Measurements from ENCODE around the gene CREB5.
"Not testable (repeated sequence)": the region's sequence is repeated elsewhere in the genome, so short reads cannot be mapped to it uniquely, and the experiment has no call there.

CREB5 gene

DNA sequence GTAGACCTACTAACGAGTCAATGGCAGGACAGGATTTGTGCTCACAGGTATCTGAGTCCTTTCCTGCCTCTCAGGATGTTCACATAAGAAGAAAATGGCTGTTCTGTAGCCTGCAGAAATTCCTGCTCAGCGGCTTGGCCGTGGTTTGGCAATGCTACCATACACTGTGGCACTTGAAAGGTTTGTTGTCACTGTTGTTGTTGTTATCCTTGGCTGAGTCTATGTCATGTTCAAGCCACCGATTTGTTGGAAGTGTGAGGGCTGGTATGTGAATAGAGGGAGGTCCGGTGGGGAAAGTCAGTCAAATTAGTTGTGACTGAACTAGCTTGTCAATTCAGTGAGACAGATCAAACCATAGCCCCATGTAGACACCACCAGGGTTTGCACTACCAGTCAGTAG is 345.9 kb downstream of the CREB5 start:
- no peak for DNase-seq

GRCh38 chr7:28759475-28759971 is 347.2 kb downstream of the CREB5 start:
- no peak for DNase-seq

GRCh38 chr7:28761505-28761904 is 349.2 kb downstream of the CREB5 start:
- DNase-seq, result no peak

GRCh38 chr7:28762651-28763050 is 350.3 kb downstream of the CREB5 start:
- no peak for DNase-seq

DNA sequence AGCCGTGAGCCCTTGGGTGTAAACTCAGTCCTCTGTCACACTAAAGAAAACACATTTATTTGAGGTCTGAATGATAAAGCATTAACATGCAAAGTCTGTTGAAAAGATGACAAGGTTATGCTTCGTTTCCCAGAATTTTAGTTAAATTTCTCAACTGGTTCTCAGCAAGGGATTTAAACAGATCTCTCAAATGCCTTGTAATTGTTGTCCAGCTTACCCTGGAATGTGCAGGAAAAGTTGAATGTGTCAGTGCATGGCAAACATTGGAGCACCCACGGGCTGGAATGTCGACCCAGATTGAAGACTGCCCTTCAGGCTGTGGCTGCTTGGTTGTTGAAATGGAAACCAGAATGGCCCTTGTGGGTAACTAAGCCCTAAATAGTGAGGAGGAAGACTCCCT is 354.0 kb downstream of the CREB5 start:
- no peak for DNase-seq

GRCh38 chr7:28767356-28767755 is 355.0 kb downstream of the CREB5 start:
- no peak for DNase-seq

DNA sequence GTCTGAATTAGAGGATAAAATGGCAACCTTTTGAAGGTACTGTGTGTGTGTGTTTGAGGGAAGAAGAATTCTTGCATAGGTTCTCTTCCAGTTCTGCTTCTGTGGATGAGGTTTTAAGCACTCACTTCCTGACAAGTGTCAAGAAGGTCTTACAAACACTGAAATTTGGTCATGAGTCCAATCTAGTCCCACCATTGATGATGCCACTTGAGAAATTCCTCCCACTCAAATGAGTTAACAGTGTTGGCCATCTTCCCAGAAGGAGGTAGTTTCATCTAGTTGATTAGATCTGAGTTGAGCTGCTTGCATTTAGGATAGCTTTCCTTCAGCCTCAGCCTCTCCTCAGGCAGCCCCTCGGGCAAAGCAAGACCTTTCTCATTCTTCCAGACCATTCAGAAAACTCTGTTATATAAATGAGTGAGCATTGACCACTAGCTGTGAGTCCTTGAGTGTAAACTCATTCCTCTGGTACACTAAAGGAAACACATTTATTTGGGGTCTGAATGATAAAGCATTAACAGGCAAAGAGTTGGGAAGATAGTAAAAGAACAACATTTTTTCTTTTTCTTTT is 356.3 kb downstream of the CREB5 start:
- DNase-seq, result no peak

GRCh38 chr7:28771906-28772622 is 359.7 kb downstream of the CREB5 start:
- DNase-seq, result no peak

DNA sequence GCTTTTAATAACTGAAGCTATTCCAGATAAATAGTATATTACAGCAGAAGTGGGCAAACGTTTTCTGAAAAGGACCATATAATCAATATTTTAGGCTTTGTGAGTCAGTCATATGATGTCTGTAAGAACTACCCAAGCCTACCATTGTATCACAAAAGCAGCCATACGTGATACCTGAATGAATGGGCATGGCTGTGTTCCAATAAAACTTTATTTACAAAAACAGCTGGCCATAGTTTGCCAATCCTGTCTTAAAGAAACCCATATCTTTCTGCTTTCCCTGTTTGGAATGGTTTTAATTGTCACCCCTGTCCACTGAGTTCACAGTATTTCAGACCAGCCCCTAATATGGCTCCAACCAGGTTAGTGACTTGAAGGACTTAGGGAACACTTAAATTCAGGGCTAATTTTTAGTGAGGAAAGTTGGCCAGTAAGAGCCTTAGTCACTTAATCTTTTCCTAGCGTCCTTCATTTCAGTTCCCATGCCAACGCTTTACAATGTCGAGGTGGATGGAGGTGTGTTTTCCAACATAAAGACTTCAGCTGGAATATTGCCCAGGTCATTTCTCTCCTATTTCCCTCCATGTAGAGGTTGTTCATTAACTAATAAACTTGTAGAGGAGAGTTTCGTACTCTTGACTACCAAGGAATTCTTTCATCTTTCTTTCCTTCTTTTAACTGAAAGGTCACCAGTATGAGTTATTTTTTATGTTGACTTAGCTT is 361.3 kb downstream of the CREB5 start:
- DNase-seq, result no peak

GRCh38 chr7:28774261-28774988 is 362.1 kb downstream of the CREB5 start:
- no peak for DNase-seq

DNA sequence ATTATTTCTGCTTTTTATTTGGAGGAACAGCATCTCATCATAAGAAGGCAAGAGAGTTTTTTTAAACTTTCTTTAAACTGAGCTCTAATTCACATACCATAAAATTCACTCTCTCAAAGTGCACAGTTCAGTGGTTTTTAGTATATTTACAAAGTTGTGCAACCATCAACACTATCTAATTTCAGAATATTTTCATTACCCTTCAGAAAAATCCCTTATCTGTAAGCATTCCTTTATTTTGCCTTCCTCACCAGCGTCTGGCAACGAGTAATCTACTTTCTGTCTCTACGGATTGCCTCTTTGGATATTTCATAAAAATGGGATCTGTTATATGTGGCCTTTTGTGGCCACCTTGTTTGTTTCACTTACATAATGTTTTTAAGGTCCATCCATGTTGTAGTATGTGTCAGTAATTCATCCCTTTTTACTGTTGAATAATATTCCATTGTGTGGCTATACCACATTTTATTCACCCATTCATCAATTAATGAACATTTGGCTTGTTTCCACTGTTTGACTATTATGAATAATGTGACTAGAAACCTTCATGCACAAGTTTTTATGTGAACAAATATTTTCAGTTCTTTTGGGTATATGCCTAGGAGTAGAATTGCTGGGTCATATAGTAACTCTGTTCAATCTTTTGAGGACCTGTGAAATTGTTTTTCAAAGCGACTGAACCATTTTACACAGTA is 364.3 kb downstream of the CREB5 start:
- no peak for DNase-seq

GRCh38 chr7:28778786-28779185 is 366.5 kb downstream of the CREB5 start:
- no peak for DNase-seq

DNA sequence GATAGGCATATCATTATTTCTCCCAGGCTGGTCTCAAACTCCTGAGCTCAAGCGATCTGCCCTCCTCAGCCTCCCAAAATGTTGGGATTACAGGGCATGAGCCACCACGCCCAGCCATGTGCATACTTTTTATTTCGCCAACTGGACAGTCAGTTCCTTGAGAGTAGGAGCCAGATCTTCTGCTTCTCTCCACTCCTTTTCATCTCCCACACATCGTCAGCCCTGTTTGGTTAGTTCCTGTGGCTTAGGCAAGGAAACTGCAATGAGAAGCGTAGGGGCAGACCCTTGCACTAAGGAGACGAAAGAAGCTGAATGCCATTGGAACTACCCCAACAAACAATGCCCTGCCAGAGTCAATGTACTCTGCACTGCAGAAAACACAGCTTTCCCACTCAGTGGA is 367.6 kb downstream of the CREB5 start:
- no peak for DNase-seq

DNA sequence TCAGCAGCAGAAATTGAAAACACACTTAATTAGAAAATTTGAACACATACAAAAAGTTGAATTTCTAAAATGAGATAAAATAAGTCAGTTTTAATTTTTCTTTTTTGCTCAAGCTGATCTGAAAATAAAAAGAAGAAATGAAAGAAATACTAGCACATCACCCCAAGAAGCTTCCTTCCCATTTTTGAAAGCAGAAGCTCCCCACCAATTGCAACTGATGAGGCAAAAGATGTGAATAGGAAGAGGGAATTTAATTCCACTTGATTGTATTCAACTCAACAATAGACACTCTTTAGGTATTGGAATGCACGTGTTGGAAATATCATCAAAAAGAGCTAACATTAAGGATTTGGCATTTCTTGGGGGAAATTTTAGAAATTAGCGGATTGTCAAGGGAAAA is 370.0 kb downstream of the CREB5 start:
- no peak for DNase-seq

GRCh38 chr7:28784171-28784902 is 372.0 kb downstream of the CREB5 start:
- DNase-seq, result no peak

GRCh38 chr7:28785041-28785995 is 373.0 kb downstream of the CREB5 start:
- no peak for DNase-seq

- DNase-seq, result not testable (repeated sequence)
These were observed 373.8 kb downstream of the CREB5 start for GRCh38 chr7:28786156-28786555.

GRCh38 chr7:28787106-28787505 is 374.8 kb downstream of the CREB5 start:
- no peak for DNase-seq

DNA sequence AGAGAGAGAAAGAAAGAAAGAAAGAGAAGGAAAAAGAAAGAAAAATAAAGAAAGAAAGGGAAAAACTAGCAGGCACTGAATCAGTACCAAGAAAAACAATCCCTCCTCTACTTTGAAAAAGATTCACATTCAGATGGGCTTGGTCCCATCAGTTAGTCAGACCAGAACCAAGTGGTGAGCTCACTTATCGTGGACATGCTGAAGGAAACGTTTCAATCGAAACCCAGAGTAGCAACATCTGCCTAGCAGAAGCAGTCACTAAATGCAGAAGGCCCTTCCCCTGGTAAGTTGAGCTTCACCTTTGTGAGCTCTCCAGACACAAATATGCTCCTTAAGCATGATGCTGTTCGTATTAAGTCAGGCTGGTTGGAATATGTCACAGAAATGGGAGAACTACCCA is 378.1 kb downstream of the CREB5 start:
- no peak for DNase-seq

GRCh38 chr7:28792858-28793257 is 380.5 kb downstream of the CREB5 start:
- no peak for DNase-seq

All from KG1 (cell line).